Suprapubic skin (tissue), 4 donors: ENCODE measurements around the gene PNPLA3. TPM values are rescaled to one million over a fixed set of nuclear protein-coding genes. Genes with fewer than 3 reads are reported as not detected.

ENCODE experiments used
- DNase-seq, 2 donors: peaks; one replicate each; pipeline ENCODE4 v3.0.0-alpha.2; 2019; ENCODE audit warnings: low spot score in 2 of 2
- H3K27ac ChIP-seq: fragments of 200-600 bp; sonication (generic); one replicate; pipeline ENCODE4 v1.5.1; 2019
- H3K27me3 ChIP-seq: fragments of 200-600 bp; sonication (generic); one replicate; pipeline ENCODE4 v1.5.1; 2019
- H3K36me3 ChIP-seq: fragments of 200-600 bp; sonication (generic); one replicate; pipeline ENCODE4 v1.5.1; 2019
- H3K4me1 ChIP-seq: fragments of 200-600 bp; sonication (generic); one replicate; pipeline ENCODE4 v1.5.1; 2019
- H3K4me3 ChIP-seq: fragments of 200-600 bp; sonication (generic); one replicate; pipeline ENCODE4 v1.5.1; 2019; ENCODE audit warnings: mild to moderate bottlenecking
- H3K9me3 ChIP-seq: fragments of 200-600 bp; sonication (generic); one replicate; pipeline ENCODE4 v1.5.1; 2019
- CTCF ChIP-seq, 2 donors: fragments of 200-600 bp in 1 of 2; fragments of 450-650 bp in 1 of 2; sonication (generic) in 1 of 2; IDR thresholded peaks; one replicate each; pipeline ENCODE4 v1.5.1; 2016 to 2019; ENCODE audit warnings: antibody characterized with exemption in 2 of 2, mild to moderate bottlenecking in 1 of 2, moderate library complexity in 1 of 2
- EP300 ChIP-seq: sonication (generic); formaldehyde crosslinking; IDR thresholded peaks from one replicate; pipeline ENCODE4 v1.6.1; 2017; ENCODE audit warnings: antibody characterized with exemption
- POLR2A ChIP-seq, 2 donors: fragments of 450-650 bp; IDR thresholded peaks; one replicate each; pipeline ENCODE4 v1.6.1; 2017; ENCODE audit warnings: antibody characterized with exemption in 2 of 2, mild to moderate bottlenecking in 2 of 2, moderate library complexity in 2 of 2
- POLR2AphosphoS5 ChIP-seq, 3 donors: sonication (generic); formaldehyde crosslinking; IDR thresholded peaks; one replicate each; pipeline ENCODE4 v1.6.1; 2017; ENCODE audit warnings: antibody characterized with exemption in 3 of 3
- WGBS: methylation state at CpG from one replicate; pipeline ENCODE4 v1.1.5; 2018; 5-methylcytosine and 5-hydroxymethylcytosine counted together
- total RNA-seq, 4 donors: library from RNA; depleted of rRNA; stranded (reverse); fragments of >200 nt; gene quantifications; one replicate each; pipeline ENCODE4 v1.1.0, GENCODE V29; 2016

Gene PNPLA3
- total RNA-seq, 4 donors from 2014 or later: 7.0 to 23.7 (median 11.6) TPM

DNA sequence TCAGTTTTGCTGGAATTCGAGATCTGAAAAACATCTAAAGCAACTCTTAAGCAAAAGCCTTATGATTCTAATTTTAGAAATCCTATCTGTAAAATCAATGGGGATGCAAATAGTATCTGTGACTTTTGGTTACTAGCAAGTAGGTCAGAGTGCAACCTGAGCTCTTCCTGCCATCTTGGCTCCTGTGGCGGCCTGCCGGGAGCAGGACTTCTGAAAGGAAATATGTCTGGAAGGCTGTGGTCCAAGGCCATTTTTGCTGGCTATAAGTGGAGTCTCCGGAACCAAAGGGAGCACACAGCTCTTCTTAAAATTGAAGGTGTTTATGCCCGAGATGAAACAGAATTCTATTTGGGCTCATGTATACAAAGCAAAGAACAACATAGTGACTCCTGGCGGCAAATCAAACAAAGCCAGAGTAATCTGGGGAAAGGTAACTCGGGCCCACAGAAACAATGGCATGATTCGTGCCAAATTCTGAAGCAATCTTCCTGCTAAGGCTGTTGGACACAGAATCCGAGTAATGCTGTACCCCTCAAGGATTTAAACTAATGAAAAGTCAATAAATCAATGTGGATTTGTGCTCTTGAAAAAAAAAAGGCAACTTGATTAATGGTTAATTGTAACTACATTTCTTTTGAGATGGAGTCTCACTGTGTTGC, 33.3 kb downstream of the PNPLA3 start:
- Histone ChIP-seq H3K27me3 (peaks cover 4% of the 10 kb centered on the region), H3K36me3 (no peaks in the 10 kb centered on the region), H3K27ac (no peak overlapping the region), H3K4me3 (peak overlapping the region; percentile 80), H3K4me1 (peaks cover 25% of the 10 kb centered on the region), H3K9me3 (no peaks in the 10 kb centered on the region)
- 71% methylated on average over 9 of the region's 9 CpGs for WGBS
- TF ChIP-seq CTCF (IDR thresholded peaks at IDR 0.05) (no peak), POLR2A (IDR thresholded peaks at IDR 0.05) (no peak), EP300 (no peak), POLR2AphosphoS5 (IDR thresholded peaks at IDR 0.05) (no peak)
- no peak for DNase-seq

GRCh38 chr22:43957871-43958270, 34.3 kb downstream of the PNPLA3 start:
- Histone ChIP-seq H3K4me1 (peaks cover 25% of the 10 kb centered on the region), H3K4me3 (no peak overlapping the region), H3K27me3 (no peaks in the 10 kb centered on the region), H3K36me3 (no peaks in the 10 kb centered on the region), H3K27ac (no peak overlapping the region), H3K9me3 (no peaks in the 10 kb centered on the region)
- TF ChIP-seq POLR2AphosphoS5 (IDR thresholded peaks at IDR 0.05) (no peak), EP300 (no peak), CTCF (IDR thresholded peaks at IDR 0.05) (no peak), POLR2A (IDR thresholded peaks at IDR 0.05) (no peak)
- 80% methylated on average over 11 of the region's 11 CpGs for WGBS
- DNase-seq: no peak

- peak in 1 of 2 donors; percentile 72 for DNase-seq
- TF ChIP-seq POLR2AphosphoS5 (IDR thresholded peaks at IDR 0.05): no peak
- TF ChIP-seq POLR2A (IDR thresholded peaks at IDR 0.05): no peak
- TF ChIP-seq CTCF (IDR thresholded peaks at IDR 0.05): no peak
- TF ChIP-seq EP300: no peak
- Histone ChIP-seq H3K27me3 (no peaks in the 10 kb centered on the region), H3K36me3 (peaks cover 59% of the 10 kb centered on the region), H3K27ac (no peak overlapping the region), H3K4me3 (no peak overlapping the region), H3K9me3 (no peaks in the 10 kb centered on the region), H3K4me1 (no peaks in the 10 kb centered on the region)
- 93% methylated on average over 10 of the region's 10 CpGs for WGBS
Observed at GRCh38 chr22:43964314-43964857, 40.8 kb downstream of the PNPLA3 start.

DNA sequence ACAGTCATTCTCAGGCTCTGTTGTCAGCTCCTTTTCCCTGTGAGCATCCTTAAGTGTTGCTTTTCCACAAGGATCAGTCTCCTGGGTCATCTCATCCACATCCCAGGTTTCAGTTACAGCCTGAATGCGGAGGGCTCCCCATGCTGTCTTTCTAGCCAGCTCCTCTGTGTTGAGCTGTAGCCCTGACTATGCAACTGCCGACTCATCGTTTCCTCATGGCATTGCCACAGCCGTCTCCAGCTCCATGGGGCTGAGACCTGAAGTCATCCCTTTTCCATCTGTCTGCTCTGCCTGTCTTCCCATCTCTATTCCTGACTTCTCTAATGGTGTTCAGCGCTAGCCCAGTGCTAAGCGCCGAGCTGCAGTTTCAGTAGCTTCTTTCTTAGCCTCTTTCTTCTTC, 43.5 kb downstream of the PNPLA3 start:
- DNase-seq: peak in 1 of 2 donors; percentile 28
- no peaks in the 10 kb centered on the region for H3K9me3 ChIP-seq
- peaks cover 79% of the 10 kb centered on the region for H3K36me3 ChIP-seq
- H3K4me3 ChIP-seq: no peak overlapping the region
- no peaks in the 10 kb centered on the region for H3K27me3 ChIP-seq
- H3K4me1 ChIP-seq: no peaks in the 10 kb centered on the region
- no peak overlapping the region for H3K27ac ChIP-seq
- TF ChIP-seq POLR2AphosphoS5 (IDR thresholded peaks at IDR 0.05): no peak
- no peak for TF ChIP-seq EP300
- no peak for TF ChIP-seq CTCF (IDR thresholded peaks at IDR 0.05)
- TF ChIP-seq POLR2A (IDR thresholded peaks at IDR 0.05): no peak
- 93% methylated on average over 7 of the region's 7 CpGs for WGBS

- Histone ChIP-seq H3K9me3 (no peaks in the 10 kb centered on the region), H3K27ac (no peak overlapping the region), H3K4me1 (no peaks in the 10 kb centered on the region), H3K4me3 (no peak overlapping the region), H3K27me3 (no peaks in the 10 kb centered on the region), H3K36me3 (peaks cover 87% of the 10 kb centered on the region)
- no peak for TF ChIP-seq POLR2AphosphoS5 (IDR thresholded peaks at IDR 0.05)
- no peak for TF ChIP-seq CTCF (IDR thresholded peaks at IDR 0.05)
- TF ChIP-seq EP300: no peak
- TF ChIP-seq POLR2A (IDR thresholded peaks at IDR 0.05): no peak
- 94% methylated on average over 7 of the region's 7 CpGs for WGBS
- DNase-seq: peak in 1 of 2 donors; percentile 11
Observed at GRCh38 chr22:43968614-43969013, 45.0 kb downstream of the PNPLA3 start.
